GM12878 (cell line): ENCODE measurements around the gene NOP10. TPM values are rescaled to one million over a fixed set of nuclear protein-coding genes. Genes with fewer than 3 reads are reported as not detected.
"Not testable (repeated sequence)": the region's sequence is repeated elsewhere in the genome, so short reads cannot be mapped to it uniquely, and the experiment has no call there.

ENCODE experiments used
- ATAC-seq: fragments of 200-7000 bp; cut with Tn5 transposase; 3 replicates; pipeline ENCODE4 v1.9.1; 2020; ENCODE audit warnings: mild to moderate bottlenecking, moderate library complexity
- BruUV-seq: library from RNA; stranded (reverse); fragments of 400-500 nt; replicated peaks from 2 replicates; lab custom pipeline; 2021; lab: Mats Ljungman, UMichigan
- CTCF ChIA-PET: fragments of 300-600 bp; sonication (Branson Sonifier 250); formaldehyde crosslinking; extraction: SDS; loops from one replicate; lab custom pipeline; 2021; ENCODE audit warnings: inconsistent platforms; lab: Yijun Ruan, JAX
- POLR2A ChIA-PET: fragments of 350-600 bp; formaldehyde crosslinking; extraction: SDS; loops from one replicate; lab custom pipeline; 2021; ENCODE audit warnings: inconsistent platforms; lab: Charles Lee
- RAD21 ChIA-PET: fragments of 300-600 bp; sonication (Branson Sonifier 250); formaldehyde crosslinking; loops from one replicate; lab custom pipeline; 2023; ENCODE audit warnings: antibody characterized with exemption; ENCODE audit not compliant: unreplicated experiment; lab: Charles Lee
- SMC1A ChIA-PET: fragments of 300-600 bp; sonication (Branson Sonifier 250); formaldehyde crosslinking; loops from one replicate; lab custom pipeline; 2023; ENCODE audit not compliant: unreplicated experiment, uncharacterized antibody; lab: Charles Lee
- DNase-seq: peaks from one replicate; pipeline ENCODE4 v3.0.0-alpha.2; 2011; ENCODE audit warnings: low read depth, low spot score
- FAIRE-seq: peaks from 3 replicates; lab custom pipeline; 2011; peaks lifted over from hg19 to GRCh38; lab: Jason Lieb, UNC
- H2AFZ ChIP-seq: 2 replicates; pipeline ENCODE4 v1.6.0; 2011; ENCODE audit warnings: low read depth, low read length, control low read depth; ENCODE audit not compliant: control insufficient read depth
- H3K27ac ChIP-seq: 2 replicates; pipeline ENCODE4 v1.5.1; 2011; ENCODE audit warnings: control low read depth; ENCODE audit not compliant: control insufficient read depth, insufficient read depth
- H3K27me3 ChIP-seq, 2 experiments: replicated peaks in 1 of 2; 2 replicates each; pipeline versions ENCODE4 v1.6.0 to v1.6.1; 2011; ENCODE audit warnings: low read length in 1 of 2; ENCODE audit not compliant: control insufficient read depth in 2 of 2, insufficient read depth in 2 of 2
- H3K36me3 ChIP-seq, 2 experiments: 2 replicates each; pipeline ENCODE4 v1.5.1; 2011; ENCODE audit warnings: low read length in 1 of 2; ENCODE audit not compliant: control insufficient read depth in 2 of 2, insufficient read depth in 2 of 2
- H3K4me1 ChIP-seq: 2 replicates; pipeline ENCODE4 v1.6.1; 2011; ENCODE audit warnings: mild to moderate bottlenecking, low read length, moderate library complexity, mixed read lengths; ENCODE audit not compliant: control insufficient read depth, insufficient read depth
- H3K4me2 ChIP-seq: 2 replicates; pipeline ENCODE4 v1.6.0; 2011; ENCODE audit warnings: control low read depth; ENCODE audit not compliant: control insufficient read depth, insufficient read depth
- H3K4me3 ChIP-seq: fragments of 200-600 bp; sonication (generic); 2 replicates; pipeline ENCODE4 v1.5.1; 2016
- H3K79me2 ChIP-seq: 2 replicates; pipeline ENCODE4 v1.6.0; 2011; ENCODE audit warnings: low read length; ENCODE audit not compliant: control insufficient read depth, insufficient read depth
- H3K9ac ChIP-seq: 2 replicates; pipeline ENCODE4 v1.8.0; 2011; ENCODE audit warnings: low read length, control low read depth, mixed read lengths; ENCODE audit not compliant: control insufficient read depth, insufficient read depth
- H3K9me3 ChIP-seq: replicated peaks from 3 replicates; pipeline ENCODE4 v1.5.1; 2011; ENCODE audit warnings: mild to moderate bottlenecking, low read length; ENCODE audit not compliant: control insufficient read depth, insufficient read depth
- H4K20me1 ChIP-seq: 2 replicates; pipeline ENCODE4 v1.6.0; 2011; ENCODE audit not compliant: control insufficient read depth, insufficient read depth
- WGBS: methylation state at CpG from one replicate; pipeline ENCODE4 v1.1.6; 2016; ENCODE audit warnings: low lambda C conversion rate; ENCODE audit not compliant: insufficient replicate concordance, insufficient coverage; ENCODE audit errors: missing lambda C conversion rate; 5-methylcytosine and 5-hydroxymethylcytosine counted together
- in situ Hi-C: fragments of 300-500 bp; cut with MboI; formaldehyde crosslinking; loops from 9 replicates; pipeline ENCODE4 v1.14.3; 2018; ENCODE audit warnings: mixed read lengths
- intact Hi-C: fragments of 100-400 bp; cut with micrococcal nuclease; formaldehyde crosslinking; loops from one replicate; pipeline ENCODE4 v1.14.2; 2022; ENCODE audit not compliant: unreplicated experiment
- polyA plus RNA-seq, 11 experiments: library from polyadenylated mRNA; depleted of rRNA in 4 of 11; unstranded in 6 of 11; stranded (reverse) in 5 of 11; fragments of >200 nt; fragmentation: Nextera tagmentation in 4 of 11; fragmentation: Illumina TruSeq in 1 of 11; extraction: Ambion mirVana in 4 of 11; extraction: Trizol in 1 of 11; gene quantifications; 1 replicate in 1 of 11; 2 replicates in 10 of 11; pipeline versions ENCODE4 v1.2.1 to v1.2.3, GENCODE V29; 2011 to 2016; ENCODE audit warnings: inconsistent platforms in 2 of 11, missing spikeins in 2 of 11, low read depth in 1 of 11
- total RNA-seq, 4 experiments: library from RNA; depleted of rRNA in 3 of 4; stranded (reverse); fragments of >200 nt in 3 of 4; fragmentation: Illumina TruSeq in 1 of 4; extraction: Trizol in 1 of 4; gene quantifications; 2 replicates each; pipeline versions ENCODE4 v1.2.1 to v1.2.3, GENCODE V29; 2013 to 2021

Gene NOP10
- total and polyA plus RNA-seq, 10 of the 15 experiments (the other 5 are each of a cell fraction or from before 2014, with no cell fraction given), result 225 to 1,778 (median 537) TPM

DNA sequence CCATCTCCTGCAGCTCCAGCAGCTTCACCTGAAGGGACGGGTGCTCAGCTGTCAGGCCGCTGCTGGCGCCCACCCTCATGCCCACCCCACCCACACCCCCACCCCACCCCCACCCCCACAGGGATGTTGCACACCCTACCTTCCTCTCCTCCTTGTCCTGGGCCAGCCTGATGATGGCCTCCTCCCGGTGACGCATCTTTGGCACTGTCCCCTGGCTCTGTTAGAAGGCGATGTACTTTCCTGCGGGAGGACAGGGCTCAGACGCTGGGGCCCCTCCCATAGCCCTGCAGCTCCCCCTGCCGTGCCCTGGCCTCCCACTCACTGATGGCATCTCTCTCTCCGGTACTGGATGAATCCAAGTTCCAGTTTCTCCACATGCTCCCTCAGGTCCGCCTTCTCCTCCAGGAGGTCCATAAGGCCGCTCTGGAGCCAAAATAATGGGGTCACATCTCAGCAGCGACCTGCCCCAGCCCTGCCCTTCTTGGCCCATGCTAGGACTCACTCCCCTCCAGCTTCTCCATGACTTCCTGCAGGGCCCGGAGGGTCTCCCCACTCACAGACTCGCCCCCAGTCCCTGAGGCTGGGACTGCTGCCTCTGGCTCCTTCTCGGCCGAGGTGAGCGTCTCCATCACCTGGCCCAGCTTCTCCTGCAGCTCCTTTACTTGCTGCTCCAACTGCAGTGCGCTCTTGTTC lies 39.0 kb upstream of the NOP10 start:
- BruUV-seq, H3K79me2 ChIP-seq, H3K9ac ChIP-seq, RAD21 ChIA-PET, H3K27ac ChIP-seq, FAIRE-seq, H3K4me2 ChIP-seq, ATAC-seq, SMC1A ChIA-PET, H2AFZ ChIP-seq, H4K20me1 ChIP-seq, intact Hi-C loops, H3K4me1 ChIP-seq, H3K36me3 ChIP-seq, H3K27me3 ChIP-seq, POLR2A ChIA-PET, H3K4me3 ChIP-seq, DNase-seq, CTCF ChIA-PET, H3K9me3 ChIP-seq, in situ Hi-C loops: not testable (repeated sequence)
- WGBS, result no CpG with 5 or more reads among the region's 19 CpGs

GRCh38 chr15:34380491-34380890 lies 37.6 kb upstream of the NOP10 start:
- H3K36me3 ChIP-seq, H3K4me2 ChIP-seq, H2AFZ ChIP-seq, DNase-seq, RAD21 ChIA-PET, H3K4me3 ChIP-seq, H3K9me3 ChIP-seq, H3K79me2 ChIP-seq, SMC1A ChIA-PET, H3K27ac ChIP-seq, H4K20me1 ChIP-seq, in situ Hi-C loops, H3K27me3 ChIP-seq, H3K4me1 ChIP-seq, ATAC-seq, POLR2A ChIA-PET, intact Hi-C loops, BruUV-seq, H3K9ac ChIP-seq, CTCF ChIA-PET, FAIRE-seq: not testable (repeated sequence)
- WGBS, result 96% methylated on average over 4 of the region's 4 CpGs
